ENCODE data around the gene STAT4.

The STAT4 gene

GRCh38 chr2:191148791-191149190, 2.0 kb downstream of the STAT4 start:
- DNase-seq: no peak

GRCh38 chr2:191148281-191148680, 2.5 kb downstream of the STAT4 start:
- DNase-seq: no peak

GRCh38 chr2:191145769-191146471, 4.9 kb downstream of the STAT4 start:
- DNase-seq: no peak

- no peak for DNase-seq
Measured at GRCh38 chr2:191144217-191144616, 6.6 kb downstream of the STAT4 start.

GRCh38 chr2:191143791-191144190, 7.0 kb downstream of the STAT4 start:
- no peak for DNase-seq

GRCh38 chr2:191128911-191129304, 21.9 kb downstream of the STAT4 start:
- no peak for DNase-seq

- no peak for DNase-seq
Measured at GRCh38 chr2:191128172-191128910, 22.5 kb downstream of the STAT4 start.

- DNase-seq: no peak
Measured at GRCh38 chr2:191127235-191127634, 23.6 kb downstream of the STAT4 start.

- DNase-seq: no peak
Measured at GRCh38 chr2:191126386-191127085, 24.3 kb downstream of the STAT4 start.

- no peak for DNase-seq
Measured at GRCh38 chr2:191125646-191126045, 25.1 kb downstream of the STAT4 start.

GRCh38 chr2:191122638-191123294, 28.0 kb downstream of the STAT4 start:
- DNase-seq: no peak

- DNase-seq: no peak
Measured at GRCh38 chr2:191117341-191117740, 33.5 kb downstream of the STAT4 start.

GRCh38 chr2:191115804-191116203, 35.0 kb downstream of the STAT4 start:
- no peak for DNase-seq

GRCh38 chr2:191115391-191115790, 35.4 kb downstream of the STAT4 start:
- no peak for DNase-seq

GRCh38 chr2:191114403-191114886, 36.3 kb downstream of the STAT4 start:
- no peak for DNase-seq

GRCh38 chr2:191113761-191114160, 37.0 kb downstream of the STAT4 start:
- no peak for DNase-seq

GRCh38 chr2:191112448-191112901, 38.3 kb downstream of the STAT4 start:
- no peak for DNase-seq

GRCh38 chr2:191109888-191110287, 40.9 kb downstream of the STAT4 start:
- no peak for DNase-seq

- no peak for DNase-seq
Measured at GRCh38 chr2:191108331-191108730, 42.5 kb downstream of the STAT4 start.

- no peak for DNase-seq
Measured at GRCh38 chr2:191105082-191105481, 45.7 kb downstream of the STAT4 start.

- DNase-seq: no peak
Measured at GRCh38 chr2:191103774-191104173, 47.0 kb downstream of the STAT4 start.

GRCh38 chr2:191100216-191100615, 50.6 kb downstream of the STAT4 start:
- DNase-seq: no peak

Measured in nucleus accumbens (tissue), 56 donors.